ENCODE results near the gene FZD8.

- no peak for TF ChIP-seq CTCF (conservative IDR thresholded peaks at IDR 0.05; ENCODE audit: low read depth in 2 of 2)
- no peak for TF ChIP-seq EZH2 (IDR thresholded peaks at IDR 0.05; ENCODE audit: low read depth, unreplicated experiment)
- TF ChIP-seq REST (IDR thresholded peaks at IDR 0.05; ENCODE audit: unreplicated experiment), result no peak
- no peak for TF ChIP-seq POLR2AphosphoS5 (IDR thresholded peaks at IDR 0.05; ENCODE audit: low read depth)
- TF ChIP-seq STAT1 (IDR thresholded peaks at IDR 0.05; ENCODE audit: unreplicated experiment), result no peak
- TF ChIP-seq CREB1 (CRISPR knock-in tag; IDR thresholded peaks at IDR 0.05; ENCODE audit: low read depth), result no peak
- TF ChIP-seq EZH2phosphoT487 (IDR thresholded peaks at IDR 0.05; ENCODE audit: unreplicated experiment), result no peak
- TF ChIP-seq JUNB (IDR thresholded peaks at IDR 0.05; ENCODE audit: unreplicated experiment), result no peak
- no peak for TF ChIP-seq NANOG (IDR thresholded peaks at IDR 0.05; ENCODE audit: borderline replicate concordance)
- no peak for TF ChIP-seq ZNF331 (CRISPR knock-in tag; IDR thresholded peaks at IDR 0.05; ENCODE audit: low read depth)
- no peak for TF ChIP-seq ZNF462 (CRISPR knock-in tag; IDR thresholded peaks at IDR 0.05)
- TF ChIP-seq ZNF114 (CRISPR knock-in tag; IDR thresholded peaks at IDR 0.05), result no peak
These were observed 29.6 kb downstream of the FZD8 start for GRCh38 chr10:35612385-35613106.

All from GM23338 (cell line).